PC-9 (cell line): Measurements from ENCODE around the gene CDR2L.

Experiments
- EZH2 ChIP-seq: fragments of 200-600 bp; sonication (generic); IDR thresholded peaks from 2 replicates; pipeline ENCODE4 v1.8.0; 2017; ENCODE audit warnings: antibody characterized with exemption, low read depth
- TF ChIP-seq, protein P1 (sequence below): fragments of 200-600 bp; sonication (generic); conservative IDR thresholded peaks from 2 replicates; pipeline ENCODE4 v1.6.1; 2017; ENCODE audit warnings: mixed run types, antibody characterized with exemption, mild to moderate bottlenecking, moderate library complexity

DNA sequence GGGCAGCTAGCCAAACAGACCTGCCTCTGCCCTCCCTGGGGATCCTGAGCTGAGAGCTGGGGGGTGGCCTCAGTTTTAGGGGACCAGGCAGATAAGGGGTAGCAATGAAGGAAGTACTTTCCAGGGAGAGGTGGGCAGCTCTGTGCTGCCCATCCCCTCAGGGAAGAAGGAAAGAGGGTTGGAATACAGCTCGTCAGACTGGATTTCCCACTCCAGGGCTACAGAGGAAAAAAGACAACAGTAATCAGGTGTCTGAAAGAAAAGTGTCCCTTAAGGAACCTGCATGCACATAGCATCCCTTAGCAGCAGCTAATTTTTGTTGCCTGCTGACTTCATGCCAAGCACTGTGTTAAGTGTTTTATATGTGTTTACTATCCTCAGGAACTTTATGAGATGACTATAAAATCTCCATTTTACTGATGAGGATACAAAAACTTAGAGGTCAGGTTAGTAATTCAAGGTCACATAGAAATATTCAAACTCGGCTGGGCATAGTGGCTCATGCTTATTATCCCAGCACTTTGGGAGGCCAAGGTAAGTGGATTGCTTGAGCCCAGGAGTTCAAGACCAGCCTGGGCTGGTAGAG lies 21.8 kb downstream of the CDR2L start:
- TF ChIP-seq, protein P1, sequence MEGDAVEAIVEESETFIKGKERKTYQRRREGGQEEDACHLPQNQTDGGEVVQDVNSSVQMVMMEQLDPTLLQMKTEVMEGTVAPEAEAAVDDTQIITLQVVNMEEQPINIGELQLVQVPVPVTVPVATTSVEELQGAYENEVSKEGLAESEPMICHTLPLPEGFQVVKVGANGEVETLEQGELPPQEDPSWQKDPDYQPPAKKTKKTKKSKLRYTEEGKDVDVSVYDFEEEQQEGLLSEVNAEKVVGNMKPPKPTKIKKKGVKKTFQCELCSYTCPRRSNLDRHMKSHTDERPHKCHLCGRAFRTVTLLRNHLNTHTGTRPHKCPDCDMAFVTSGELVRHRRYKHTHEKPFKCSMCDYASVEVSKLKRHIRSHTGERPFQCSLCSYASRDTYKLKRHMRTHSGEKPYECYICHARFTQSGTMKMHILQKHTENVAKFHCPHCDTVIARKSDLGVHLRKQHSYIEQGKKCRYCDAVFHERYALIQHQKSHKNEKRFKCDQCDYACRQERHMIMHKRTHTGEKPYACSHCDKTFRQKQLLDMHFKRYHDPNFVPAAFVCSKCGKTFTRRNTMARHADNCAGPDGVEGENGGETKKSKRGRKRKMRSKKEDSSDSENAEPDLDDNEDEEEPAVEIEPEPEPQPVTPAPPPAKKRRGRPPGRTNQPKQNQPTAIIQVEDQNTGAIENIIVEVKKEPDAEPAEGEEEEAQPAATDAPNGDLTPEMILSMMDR: no peak
- TF ChIP-seq EZH2: no peak
